AG04450 (cell line): ENCODE results near the gene MDC1. TPM values are rescaled to one million over a fixed set of nuclear protein-coding genes. Genes with fewer than 3 reads are reported as not detected.
"Not testable (repeated sequence)": the region's sequence is repeated elsewhere in the genome, so short reads cannot be mapped to it uniquely, and the experiment has no call there.

Experiments
- CTCF ChIA-PET: fragments of 300-600, 350-600 bp; formaldehyde crosslinking; extraction: SDS; loops from one replicate; lab custom pipeline; 2022; ENCODE audit warnings: antibody characterized with exemption, inconsistent platforms; lab: Charles Lee
- POLR2A ChIA-PET: fragments of 350-600 bp; formaldehyde crosslinking; extraction: SDS; loops from one replicate; lab custom pipeline; 2021; ENCODE audit warnings: antibody characterized with exemption, inconsistent platforms; lab: Yijun Ruan, JAX
- DNase-seq: peaks from one replicate; pipeline ENCODE4 v3.0.0-alpha.2; 2011; ENCODE audit warnings: low read depth, low spot score
- H3K27ac ChIP-seq: one replicate; pipeline ENCODE4 v1.5.1; 2012; ENCODE audit warnings: low read depth, low read length, control low read depth
- H3K27me3 ChIP-seq: one replicate; pipeline ENCODE4 v1.6.0; 2012; ENCODE audit warnings: low read length; ENCODE audit not compliant: control insufficient read depth, insufficient read depth
- H3K4me3 ChIP-seq: 2 replicates; pipeline ENCODE4 v1.5.1; 2011; ENCODE audit warnings: mild to moderate bottlenecking, low read depth, low read length, control low read depth
- H3K9me3 ChIP-seq: 2 replicates; pipeline ENCODE4 v1.5.1; 2012; ENCODE audit warnings: low read length; ENCODE audit not compliant: control insufficient read depth, insufficient read depth
- polyA plus RNA-seq: library from polyadenylated mRNA; depleted of rRNA; stranded (reverse); fragments of >200 nt; gene quantifications from 2 replicates; pipeline ENCODE4 v1.2.3, GENCODE V29; 2011
- TF ChIP-seq, protein P1 (sequence below): IDR thresholded peaks from 2 replicates; pipeline ENCODE4 v1.5.1; 2011; ENCODE audit warnings: low read depth, low read length, control low read depth, inconsistent platforms

The MDC1 gene
- polyA plus RNA-seq, 1 experiment = 4.1 TPM

GRCh38 chr6:30725713-30726505, 8.8 kb upstream of the MDC1 start:
- POLR2A ChIA-PET = interaction anchor here (0.6 to 1.5 kb wide), 9 partner anchors 14 to 92 kb away, joined by 3 to 11 read pairs (median 4); partner anchors contain the start of gene FLOT1
- CTCF ChIA-PET = interaction anchor here (1.3 to 2.4 kb wide), 2 partner anchors 53 to 361 kb away, joined by 3 to 7 read pairs; partner anchors contain the start of gene DHX16
- TF ChIP-seq, protein P1, sequence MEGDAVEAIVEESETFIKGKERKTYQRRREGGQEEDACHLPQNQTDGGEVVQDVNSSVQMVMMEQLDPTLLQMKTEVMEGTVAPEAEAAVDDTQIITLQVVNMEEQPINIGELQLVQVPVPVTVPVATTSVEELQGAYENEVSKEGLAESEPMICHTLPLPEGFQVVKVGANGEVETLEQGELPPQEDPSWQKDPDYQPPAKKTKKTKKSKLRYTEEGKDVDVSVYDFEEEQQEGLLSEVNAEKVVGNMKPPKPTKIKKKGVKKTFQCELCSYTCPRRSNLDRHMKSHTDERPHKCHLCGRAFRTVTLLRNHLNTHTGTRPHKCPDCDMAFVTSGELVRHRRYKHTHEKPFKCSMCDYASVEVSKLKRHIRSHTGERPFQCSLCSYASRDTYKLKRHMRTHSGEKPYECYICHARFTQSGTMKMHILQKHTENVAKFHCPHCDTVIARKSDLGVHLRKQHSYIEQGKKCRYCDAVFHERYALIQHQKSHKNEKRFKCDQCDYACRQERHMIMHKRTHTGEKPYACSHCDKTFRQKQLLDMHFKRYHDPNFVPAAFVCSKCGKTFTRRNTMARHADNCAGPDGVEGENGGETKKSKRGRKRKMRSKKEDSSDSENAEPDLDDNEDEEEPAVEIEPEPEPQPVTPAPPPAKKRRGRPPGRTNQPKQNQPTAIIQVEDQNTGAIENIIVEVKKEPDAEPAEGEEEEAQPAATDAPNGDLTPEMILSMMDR = no peak

DNA sequence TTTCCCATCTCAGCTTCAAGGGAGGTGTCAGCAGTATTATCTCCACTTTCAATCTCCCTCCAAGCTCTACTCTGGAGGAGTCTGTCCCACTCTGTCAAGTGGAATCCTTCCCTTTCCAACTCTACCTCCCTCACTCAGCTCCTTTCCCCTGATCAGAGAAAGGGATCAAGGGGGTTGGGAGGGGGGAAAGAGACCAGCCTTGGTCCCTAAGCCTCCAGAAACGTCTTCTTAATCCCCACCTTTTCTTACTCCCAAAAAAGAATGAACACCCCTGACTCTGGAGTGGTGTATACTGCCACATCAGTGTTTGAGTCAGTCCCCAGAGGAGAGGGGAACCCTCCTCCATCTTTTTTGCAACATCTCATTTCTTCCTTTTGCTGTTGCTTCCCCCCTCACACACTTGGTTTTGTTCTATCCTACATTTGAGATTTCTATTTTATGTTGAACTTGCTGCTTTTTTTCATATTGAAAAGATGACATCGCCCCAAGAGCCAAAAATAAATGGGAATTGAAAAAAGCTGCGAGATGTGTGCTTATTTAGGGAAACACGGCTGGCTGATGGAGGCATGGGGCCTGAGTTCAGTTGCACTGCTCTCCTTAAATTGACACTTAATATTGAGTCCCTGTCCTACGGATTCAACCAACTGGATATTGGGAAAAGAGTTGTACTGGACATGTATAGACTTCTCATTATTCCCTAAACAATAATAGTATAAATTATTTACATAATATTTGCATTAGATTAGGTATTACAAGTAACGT, 8.0 kb upstream of the MDC1 start:
- no peak for DNase-seq
- CTCF ChIA-PET = interaction anchor here (1.1 to 5.0 kb wide), 4 partner anchors 45 to 362 kb away, joined by 3 to 105 read pairs (median 5); partner anchors contain the start of gene DHX16
- Histone ChIP-seq H3K4me3 (peak overlapping the region; percentile 7; the same call in 1 of the 2 replicates), H3K27ac (peak overlapping the region; percentile 25), H3K9me3 (no peaks in the 10 kb centered on the region), H3K27me3 (no peaks in the 10 kb centered on the region)
- POLR2A ChIA-PET = interaction anchor here (0.7 to 1.4 kb wide), 4 partner anchors 17 to 52 kb away, joined by 3 to 9 read pairs (median 3); partner anchors contain the start of genes DHX16 and FLOT1
- TF ChIP-seq, protein P1 = no peak

More at GRCh38 chr6:30725713-30726505, 8.8 kb upstream of the MDC1 start:
- H3K4me3 ChIP-seq = no peak overlapping the region
- H3K27me3 ChIP-seq = no peaks in the 10 kb centered on the region
- no peak for DNase-seq
- peak overlapping the region; percentile 75 for H3K27ac ChIP-seq
- no peaks in the 10 kb centered on the region for H3K9me3 ChIP-seq

DNA sequence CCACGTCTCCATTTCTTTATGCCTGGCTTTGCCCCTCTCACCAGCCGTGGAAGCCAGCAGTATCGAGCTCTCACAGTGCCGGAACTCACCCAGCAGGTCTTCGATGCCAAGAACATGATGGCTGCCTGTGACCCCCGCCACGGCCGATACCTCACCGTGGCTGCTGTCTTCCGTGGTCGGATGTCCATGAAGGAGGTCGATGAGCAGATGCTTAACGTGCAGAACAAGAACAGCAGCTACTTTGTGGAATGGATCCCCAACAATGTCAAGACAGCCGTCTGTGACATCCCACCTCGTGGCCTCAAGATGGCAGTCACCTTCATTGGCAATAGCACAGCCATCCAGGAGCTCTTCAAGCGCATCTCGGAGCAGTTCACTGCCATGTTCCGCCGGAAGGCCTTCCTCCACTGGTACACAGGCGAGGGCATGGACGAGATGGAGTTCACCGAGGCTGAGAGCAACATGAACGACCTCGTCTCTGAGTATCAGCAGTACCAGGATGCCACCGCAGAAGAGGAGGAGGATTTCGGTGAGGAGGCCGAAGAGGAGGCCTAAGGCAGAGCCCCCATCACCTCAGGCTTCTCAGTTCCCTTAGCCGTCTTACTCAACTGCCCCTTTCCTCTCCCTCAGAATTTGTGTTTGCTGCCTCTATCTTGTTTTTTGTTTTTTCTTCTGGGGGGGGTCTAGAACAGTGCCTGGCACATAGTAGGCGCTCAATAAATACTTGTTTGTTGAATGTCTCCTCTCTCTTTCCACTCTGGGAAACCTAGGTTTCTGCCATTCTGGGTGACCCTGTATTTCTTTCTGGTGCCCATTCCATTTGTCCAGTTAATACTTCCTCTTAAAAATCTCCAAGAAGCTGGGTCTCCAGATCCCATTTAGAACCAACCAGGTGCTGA, 7.0 kb upstream of the MDC1 start:
- Histone ChIP-seq H3K27ac (peak overlapping the region; percentile 25), H3K4me3 (peak overlapping the region; percentile 75)
- POLR2A ChIA-PET = interaction anchor here (0.7 to 4.9 kb wide), 4 partner anchors 18 to 106 kb away, joined by 3 to 43 read pairs (median 3); partner anchors contain the start of genes DHX16, FLOT1, MRPS18B and NRM
- not testable (repeated sequence) for DNase-seq, H3K9me3 ChIP-seq, H3K27me3 ChIP-seq
- CTCF ChIA-PET = interaction anchor here (0.9 to 5.0 kb wide), 10 partner anchors 8 to 363 kb away, joined by 3 to 105 read pairs (median 6); partner anchors contain the start of genes DHX16, NRM and VARS2

DNA sequence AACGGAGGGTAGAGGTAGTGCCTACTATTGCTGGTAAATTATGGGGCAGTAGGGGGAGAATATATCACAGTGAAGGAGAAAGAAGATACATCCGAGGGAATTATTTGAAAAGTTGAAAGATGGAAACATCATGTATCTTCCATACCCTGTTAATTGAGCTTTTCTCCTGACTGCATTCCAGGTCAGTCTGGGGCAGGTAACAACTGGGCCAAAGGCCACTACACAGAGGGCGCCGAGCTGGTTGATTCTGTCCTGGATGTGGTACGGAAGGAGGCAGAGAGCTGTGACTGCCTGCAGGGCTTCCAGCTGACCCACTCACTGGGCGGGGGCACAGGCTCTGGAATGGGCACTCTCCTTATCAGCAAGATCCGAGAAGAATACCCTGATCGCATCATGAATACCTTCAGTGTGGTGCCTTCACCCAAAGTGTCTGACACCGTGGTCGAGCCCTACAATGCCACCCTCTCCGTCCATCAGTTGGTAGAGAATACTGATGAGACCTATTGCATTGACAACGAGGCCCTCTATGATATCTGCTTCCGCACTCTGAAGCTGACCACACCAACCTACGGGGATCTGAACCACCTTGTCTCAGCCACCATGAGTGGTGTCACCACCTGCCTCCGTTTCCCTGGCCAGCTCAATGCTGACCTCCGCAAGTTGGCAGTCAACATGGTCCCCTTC, 6.2 kb upstream of the MDC1 start:
- not testable (repeated sequence) for H3K27me3 ChIP-seq, H3K27ac ChIP-seq, DNase-seq, H3K9me3 ChIP-seq
- POLR2A ChIA-PET = interaction anchor here (0.5 to 4.9 kb wide), 6 partner anchors 34 to 1077 kb away, joined by 3 to 43 read pairs (median 12); partner anchors contain the start of genes MRPS18B and NRM
- CTCF ChIA-PET = interaction anchor here (0.5 to 5.0 kb wide), 18 partner anchors 8 to 364 kb away, joined by 3 to 105 read pairs (median 5); partner anchors contain the start of genes DHX16, FLOT1, NRM and VARS2
- peak overlapping the region; percentile 75 for H3K4me3 ChIP-seq
